AG04450 (cell line): ENCODE data around the gene CDKL1. TPM values are rescaled to one million over a fixed set of nuclear protein-coding genes. Genes with fewer than 3 reads are reported as not detected.

ENCODE experiments used
- CTCF ChIA-PET: fragments of 300-600, 350-600 bp; formaldehyde crosslinking; extraction: SDS; loops from one replicate; lab custom pipeline; 2022; ENCODE audit warnings: antibody characterized with exemption, inconsistent platforms; lab: Charles Lee
- POLR2A ChIA-PET: fragments of 350-600 bp; formaldehyde crosslinking; extraction: SDS; loops from one replicate; lab custom pipeline; 2021; ENCODE audit warnings: antibody characterized with exemption, inconsistent platforms; lab: Yijun Ruan, JAX
- DNase-seq: peaks from one replicate; pipeline ENCODE4 v3.0.0-alpha.2; 2011; ENCODE audit warnings: low read depth, low spot score
- H3K27ac ChIP-seq: one replicate; pipeline ENCODE4 v1.5.1; 2012; ENCODE audit warnings: low read depth, low read length, control low read depth
- H3K27me3 ChIP-seq: one replicate; pipeline ENCODE4 v1.6.0; 2012; ENCODE audit warnings: low read length; ENCODE audit not compliant: control insufficient read depth, insufficient read depth
- H3K4me3 ChIP-seq: 2 replicates; pipeline ENCODE4 v1.5.1; 2011; ENCODE audit warnings: mild to moderate bottlenecking, low read depth, low read length, control low read depth
- H3K9me3 ChIP-seq: 2 replicates; pipeline ENCODE4 v1.5.1; 2012; ENCODE audit warnings: low read length; ENCODE audit not compliant: control insufficient read depth, insufficient read depth
- CTCF ChIP-seq: IDR thresholded peaks from 2 replicates; pipeline ENCODE4 v1.5.1; 2011; ENCODE audit warnings: low read depth, low read length, control low read depth, inconsistent platforms
- polyA plus RNA-seq: library from polyadenylated mRNA; depleted of rRNA; stranded (reverse); fragments of >200 nt; gene quantifications from 2 replicates; pipeline ENCODE4 v1.2.3, GENCODE V29; 2011

CDKL1 gene
- polyA plus RNA-seq, 1 experiment: 20.1 TPM

GRCh38 chr14:50394713-50395112 lies 2.0 kb downstream of the CDKL1 start:
- Histone ChIP-seq H3K27ac (no peak overlapping the region), H3K4me3 (no peak overlapping the region), H3K27me3 (no peaks in the 10 kb centered on the region), H3K9me3 (no peaks in the 10 kb centered on the region)
- no peak for TF ChIP-seq CTCF
- POLR2A ChIA-PET: no interaction called here
- DNase-seq: no peak
- CTCF ChIA-PET: no interaction called here

GRCh38 chr14:50389668-50390441 lies 6.8 kb downstream of the CDKL1 start:
- H3K9me3 ChIP-seq: no peaks in the 10 kb centered on the region
- no peak overlapping the region for H3K4me3 ChIP-seq
- H3K27me3 ChIP-seq: no peaks in the 10 kb centered on the region
- CTCF ChIA-PET: no interaction called here
- POLR2A ChIA-PET: no interaction called here
- TF ChIP-seq CTCF: no peak
- no peak overlapping the region for H3K27ac ChIP-seq
- DNase-seq: no peak

- POLR2A ChIA-PET: no interaction called here
- CTCF ChIA-PET: no interaction called here
- TF ChIP-seq CTCF: no peak
- Histone ChIP-seq H3K4me3 (no peak overlapping the region), H3K27me3 (no peaks in the 10 kb centered on the region), H3K27ac (no peak overlapping the region), H3K9me3 (no peaks in the 10 kb centered on the region)
- DNase-seq: no peak
Measured at GRCh38 chr14:50388256-50388931, 8.3 kb downstream of the CDKL1 start.

GRCh38 chr14:50387548-50387947 lies 9.1 kb downstream of the CDKL1 start:
- CTCF ChIA-PET: no interaction called here
- Histone ChIP-seq H3K27ac (no peak overlapping the region), H3K27me3 (no peaks in the 10 kb centered on the region), H3K9me3 (no peaks in the 10 kb centered on the region), H3K4me3 (no peak overlapping the region)
- POLR2A ChIA-PET: no interaction called here
- no peak for DNase-seq
- TF ChIP-seq CTCF: no peak
